ENCODE results near the gene EGFL7.
A peak's percentile ranks its signal among the peaks of the same experiment; 100 is the strongest.

Gene EGFL7

DNA sequence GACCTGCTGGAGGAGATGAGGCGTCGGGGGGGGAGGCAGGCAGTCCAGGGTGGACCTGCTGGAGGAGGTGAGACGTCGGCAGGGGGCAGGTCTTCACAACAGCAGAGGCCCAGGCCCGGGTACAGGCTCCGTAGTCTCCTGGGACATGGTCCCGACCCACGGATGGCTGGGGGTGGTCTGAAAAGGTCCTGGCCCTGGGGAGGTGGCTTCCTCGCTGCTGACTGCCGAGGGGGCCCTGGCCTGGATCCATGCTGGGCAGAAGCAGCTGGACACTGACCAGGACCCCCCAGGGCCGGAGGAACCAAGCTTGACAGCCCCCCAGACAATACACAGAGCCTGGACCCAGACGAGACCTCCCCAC, 8.5 kb downstream of the EGFL7 start:
- DNase-seq, result peak; percentile 47

GRCh38 chr9:136671646-136672430, 9.1 kb downstream of the EGFL7 start:
- Histone ChIP-seq H3K27me3 (ENCODE audit: insufficient read depth, low read depth, severe bottlenecking) (no peaks in the 10 kb centered on the region), H3K36me3 (peaks cover 24% of the 10 kb centered on the region), H3K4me3 (ENCODE audit: low read depth, low read length) (no peak overlapping the region), H3K9me3 (ENCODE audit: severe bottlenecking) (no peaks in the 10 kb centered on the region), H3K27ac (peak overlapping the region; percentile 34; the same call in 1 of the 2 replicates)
- peak; percentile 62 for DNase-seq
- TF ChIP-seq CTCF (IDR thresholded peaks at IDR 0.05; ENCODE audit: low read depth, low read length), result peak; percentile 88

More for the DNA sequence above, 8.5 kb downstream of the EGFL7 start:
- no peak overlapping the region for H3K4me3 ChIP-seq (ENCODE audit: low read depth, low read length)
- H3K36me3 ChIP-seq, result peaks cover 24% of the 10 kb centered on the region
- H3K27me3 ChIP-seq (ENCODE audit: insufficient read depth, low read depth, severe bottlenecking), result no peaks in the 10 kb centered on the region
- TF ChIP-seq CTCF (IDR thresholded peaks at IDR 0.05; ENCODE audit: low read depth, low read length), result no peak
- no peaks in the 10 kb centered on the region for H3K9me3 ChIP-seq (ENCODE audit: severe bottlenecking)
- no peak overlapping the region for H3K27ac ChIP-seq

DNA sequence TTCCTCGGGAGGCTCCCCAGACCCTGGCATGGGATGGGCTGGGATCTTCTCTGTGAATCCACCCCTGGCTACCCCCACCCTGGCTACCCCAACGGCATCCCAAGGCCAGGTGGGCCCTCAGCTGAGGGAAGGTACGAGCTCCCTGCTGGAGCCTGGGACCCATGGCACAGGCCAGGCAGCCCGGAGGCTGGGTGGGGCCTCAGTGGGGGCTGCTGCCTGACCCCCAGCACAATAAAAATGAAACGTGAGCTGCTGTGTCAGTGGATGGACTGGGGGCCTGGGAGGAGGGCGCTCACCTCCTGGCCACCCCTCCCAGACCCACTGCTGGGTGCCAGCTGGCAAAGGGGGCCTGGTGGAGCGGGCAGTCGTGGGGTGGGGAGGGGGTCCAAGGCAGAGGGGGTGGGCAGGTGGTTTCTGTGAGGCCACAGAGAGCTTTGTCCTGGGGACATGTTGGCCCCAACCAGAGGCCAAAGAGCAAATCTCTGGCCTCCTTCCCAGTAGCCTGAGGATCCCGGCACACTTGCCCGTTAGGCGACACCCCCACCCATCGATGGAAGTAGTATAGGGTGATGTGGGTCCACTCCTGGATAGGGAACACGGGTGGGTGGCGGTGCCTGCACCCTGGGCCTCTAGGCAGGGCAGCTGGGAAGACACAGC, 9.8 kb downstream of the EGFL7 start:
- Histone ChIP-seq H3K4me3 (ENCODE audit: low read depth, low read length) (no peak overlapping the region), H3K9me3 (ENCODE audit: severe bottlenecking) (no peaks in the 10 kb centered on the region), H3K36me3 (peaks cover 24% of the 10 kb centered on the region), H3K27ac (no peak overlapping the region; the same call in 1 of the 2 replicates), H3K27me3 (ENCODE audit: insufficient read depth, low read depth, severe bottlenecking) (no peaks in the 10 kb centered on the region)
- no peak for TF ChIP-seq CTCF (IDR thresholded peaks at IDR 0.05; ENCODE audit: low read depth, low read length)
- no peak for DNase-seq

DNA sequence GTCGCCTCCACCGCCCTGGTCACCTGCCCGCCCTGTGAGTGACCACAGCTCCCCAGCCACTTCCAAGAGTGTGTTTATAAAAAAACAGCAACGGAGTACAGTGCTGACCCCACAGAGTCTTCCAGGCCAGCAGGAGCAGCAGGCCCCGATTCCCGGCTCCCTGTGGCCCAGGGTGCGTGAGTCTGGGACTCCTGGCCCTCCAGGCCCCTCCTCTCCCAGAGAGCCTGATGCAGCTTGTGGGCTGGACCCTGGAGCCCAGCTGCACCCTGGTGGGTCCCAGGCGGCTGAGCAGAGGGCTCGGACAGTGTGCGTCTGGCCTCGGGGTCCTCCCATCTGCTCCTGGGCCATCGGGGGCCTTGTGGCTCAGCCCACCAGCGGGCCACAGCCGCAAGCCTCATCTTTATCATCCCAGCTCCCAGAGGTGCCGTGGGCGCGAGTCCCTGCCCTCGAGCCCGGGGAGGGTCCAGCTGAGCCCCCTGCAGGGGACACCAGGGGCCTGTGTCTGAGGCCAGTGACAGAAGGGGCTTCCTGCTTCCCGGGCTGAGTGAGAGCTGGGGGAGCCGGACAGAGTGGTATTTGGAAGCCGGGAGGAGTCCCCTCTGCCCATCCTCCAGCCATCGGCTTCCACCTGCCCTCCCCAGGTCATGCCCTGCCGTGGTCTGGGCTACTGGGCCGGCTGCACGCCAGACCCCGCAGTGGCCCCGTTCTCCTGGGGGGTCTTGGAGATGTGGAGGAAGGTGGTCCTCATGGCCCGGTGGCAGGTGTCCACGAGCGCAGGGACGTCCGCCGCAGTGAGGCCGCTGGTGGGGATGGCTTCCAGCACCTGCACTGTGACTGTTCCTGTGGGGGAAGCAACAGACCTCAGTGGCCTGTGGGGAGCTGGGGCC, 10.6 kb downstream of the EGFL7 start:
- Histone ChIP-seq H3K27me3 (ENCODE audit: insufficient read depth, low read depth, severe bottlenecking) (no peaks in the 10 kb centered on the region), H3K27ac (no peak overlapping the region; the same call in 1 of the 2 replicates)

More for the DNA sequence above, 10.6 kb downstream of the EGFL7 start:
- no peak for TF ChIP-seq CTCF (IDR thresholded peaks at IDR 0.05; ENCODE audit: low read depth, low read length)
- H3K4me3 ChIP-seq (ENCODE audit: low read depth, low read length), result no peak overlapping the region
- DNase-seq, result no peak
- H3K9me3 ChIP-seq (ENCODE audit: severe bottlenecking), result no peaks in the 10 kb centered on the region
- H3K36me3 ChIP-seq, result peaks cover 24% of the 10 kb centered on the region
